BLaER1 treated with 17β-estradiol and CSF1 and Interleukin-3, amounts not matched to agents 10 nM and 100 nM (cell line): ENCODE results near the gene HES5.

Source experiments
- H3K27ac ChIP-seq, 11 experiments: shearing (Covaris generic); formaldehyde crosslinking; 2 replicates each; pipeline ENCODE4 v1.8.1; 2022
- H3K27me3 ChIP-seq, 11 experiments: shearing (Covaris generic); formaldehyde crosslinking; 2 replicates each; pipeline ENCODE4 v1.8.1; 2022
- H3K36me3 ChIP-seq, 11 experiments: shearing (Covaris generic); formaldehyde crosslinking; 2 replicates each; pipeline ENCODE4 v1.8.1; 2022
- H3K4me1 ChIP-seq, 10 experiments: shearing (Covaris generic); formaldehyde crosslinking; 2 replicates each; pipeline ENCODE4 v1.8.1; 2022
- H3K4me2 ChIP-seq, 11 experiments: shearing (Covaris generic); formaldehyde crosslinking; 2 replicates each; pipeline ENCODE4 v1.8.1; 2022
- H3K4me3 ChIP-seq, 10 experiments: shearing (Covaris generic); formaldehyde crosslinking; 2 replicates each; pipeline ENCODE4 v1.8.1; 2022
- H3K9ac ChIP-seq, 11 experiments: shearing (Covaris generic); formaldehyde crosslinking; 2 replicates each; pipeline ENCODE4 v1.8.1; 2022
- H3K9me3 ChIP-seq, 11 experiments: shearing (Covaris generic); formaldehyde crosslinking; replicated peaks in 1 of 11; 2 replicates each; pipeline ENCODE4 v1.8.1; 2022
- H4K20me1 ChIP-seq, 11 experiments: shearing (Covaris generic); formaldehyde crosslinking; 2 replicates each; pipeline ENCODE4 v1.8.1; 2022
- Cebpa-rat ChIP-seq, 11 experiments: shearing (Covaris generic); IDR thresholded peaks; 2 replicates each; pipeline ENCODE4 v1.8.1; 2022

The HES5 gene

DNA sequence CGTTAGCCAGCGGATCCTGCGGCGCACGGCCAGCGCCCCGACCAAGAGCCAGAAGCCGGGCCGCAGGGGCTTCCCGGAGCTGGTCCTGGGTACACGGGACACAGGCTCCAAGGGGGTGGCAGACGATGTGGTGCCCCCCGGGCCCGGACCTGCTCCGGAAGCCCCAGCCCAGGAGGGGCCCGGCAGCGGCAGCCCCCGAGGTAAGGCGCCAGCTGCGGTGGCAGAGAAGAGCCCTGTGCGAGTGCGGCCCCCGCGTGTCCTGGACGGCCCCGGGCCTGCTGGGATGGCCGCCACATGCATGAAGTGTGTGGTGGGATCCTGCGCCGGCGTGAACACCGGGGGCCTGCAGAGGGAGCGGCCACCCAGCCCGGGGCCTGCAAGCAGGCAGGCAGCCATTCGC lies 27.9 kb downstream of the HES5 start:
- peaks cover 0 to 11% (median 0%) of the 10 kb centered on the region in 11 experiments; a peak in 7 of 22 replicates for H3K27me3 ChIP-seq
- no peak for TF ChIP-seq Cebpa-rat (IDR thresholded peaks at IDR 0.05)
- H3K9ac ChIP-seq: peak overlapping the region in 1 of 11 experiments; percentile 25; a peak in 1 of 22 replicates
- no peaks in the 10 kb centered on the region for H3K9me3 ChIP-seq
- H3K4me2 ChIP-seq: peak overlapping the region in 9 of 11 experiments; percentile 45 to 79 (median 62); a peak in 14 of 22 replicates
- no peak overlapping the region for H3K27ac ChIP-seq
- H4K20me1 ChIP-seq: peaks cover 7 to 71% (median 35%) of the 10 kb centered on the region in 11 experiments; a peak in 20 of 22 replicates
- peaks cover 44 to 83% (median 69%) of the 10 kb centered on the region in 10 experiments for H3K4me1 ChIP-seq
- H3K36me3 ChIP-seq: peaks cover 0 to 5% (median 2%) of the 10 kb centered on the region in 11 experiments; a peak in 6 of 22 replicates
- no peak overlapping the region for H3K4me3 ChIP-seq

DNA sequence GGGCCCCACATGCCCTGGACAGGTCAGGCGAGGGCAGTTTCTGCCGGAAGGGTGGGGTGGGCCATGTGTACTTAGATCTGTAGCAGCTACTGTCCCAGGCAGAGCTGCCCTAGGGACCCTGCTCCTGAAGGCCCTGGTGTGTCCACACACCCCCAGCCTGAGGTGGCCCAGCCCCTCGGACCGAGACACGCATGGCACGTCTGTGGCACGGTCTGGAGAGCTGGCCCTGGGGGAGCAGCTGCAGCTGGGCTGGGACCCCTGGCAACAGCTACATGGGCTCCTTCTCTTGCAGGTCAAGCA lies 28.3 kb downstream of the HES5 start:
- peaks cover 0 to under 1% (median 0%) of the 10 kb centered on the region in 11 experiments; a peak in 1 of 22 replicates for H3K36me3 ChIP-seq

DNA sequence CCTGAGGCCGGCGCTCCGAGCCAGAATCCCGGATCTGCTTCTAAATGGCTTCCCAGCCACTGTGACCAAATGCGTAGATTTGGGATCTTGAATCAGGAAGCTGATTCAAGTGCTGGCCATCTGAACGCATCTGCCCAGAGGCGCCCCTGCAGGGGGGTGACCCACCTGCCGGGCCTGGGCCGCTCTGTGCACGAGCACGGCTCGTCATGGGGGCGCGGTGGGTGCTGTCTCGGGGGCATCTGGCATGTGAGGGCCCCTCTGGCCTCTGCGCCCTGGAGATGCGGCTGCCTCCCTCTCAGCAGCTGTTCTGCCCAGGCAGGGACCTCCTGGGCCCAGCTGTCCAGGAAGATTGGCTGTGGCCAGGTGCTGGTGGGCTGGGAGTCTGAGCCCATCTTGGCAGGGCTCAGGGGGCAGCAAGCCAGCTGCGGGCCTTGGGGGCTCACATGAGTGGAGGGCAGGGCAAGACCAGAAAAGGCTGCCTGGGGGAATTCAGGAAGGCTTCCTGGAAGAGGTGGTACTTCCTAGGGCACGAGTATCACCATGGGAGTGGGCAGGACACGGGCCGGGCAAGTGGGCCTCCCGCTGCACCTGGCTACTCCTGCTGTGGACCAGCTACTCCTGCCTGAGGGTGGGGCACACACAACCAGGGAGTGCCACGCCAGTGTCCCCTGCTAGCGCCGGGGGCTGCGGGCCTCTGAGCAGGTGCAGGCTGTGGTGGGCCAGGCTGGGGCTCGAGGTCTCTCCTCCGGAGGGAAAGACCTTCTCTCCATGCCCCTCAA lies 28.8 kb downstream of the HES5 start:
- Histone ChIP-seq H3K4me3 (no peak overlapping the region), H3K9ac (peak overlapping the region in 5 of 11 experiments; percentile 9 to 50 (median 24); a peak in 5 of 22 replicates), H3K9me3 (no peaks in the 10 kb centered on the region), H3K4me2 (peak overlapping the region; percentile 35 to 79 (median 62); a peak in 21 of 22 replicates), H3K4me1 (peaks cover 43 to 85% (median 71%) of the 10 kb centered on the region in 10 experiments), H3K27ac (peak overlapping the region in 2 of 11 experiments; percentile 25 to 45; a peak in 2 of 22 replicates), H4K20me1 (peaks cover 0 to 71% (median 33%) of the 10 kb centered on the region in 11 experiments; a peak in 18 of 22 replicates), H3K36me3 (no peaks in the 10 kb centered on the region), H3K27me3 (peaks cover 0 to 21% (median 0%) of the 10 kb centered on the region in 11 experiments; a peak in 10 of 22 replicates)
- no peak for TF ChIP-seq Cebpa-rat (IDR thresholded peaks at IDR 0.05)

More for the DNA sequence above, 28.3 kb downstream of the HES5 start:
- TF ChIP-seq Cebpa-rat (IDR thresholded peaks at IDR 0.05): no peak
- H3K27ac ChIP-seq: peak overlapping the region in 2 of 11 experiments; percentile 21 to 45; a peak in 2 of 22 replicates
- H3K9me3 ChIP-seq: no peaks in the 10 kb centered on the region
- H3K4me1 ChIP-seq: peaks cover 43 to 85% (median 71%) of the 10 kb centered on the region in 10 experiments
- H3K27me3 ChIP-seq: peaks cover 0 to 15% (median 0%) of the 10 kb centered on the region in 11 experiments; a peak in 9 of 22 replicates
- H3K9ac ChIP-seq: peak overlapping the region in 3 of 11 experiments; percentile 19 to 50 (median 25); a peak in 1 of 22 replicates
- peaks cover 3 to 71% (median 33%) of the 10 kb centered on the region in 11 experiments; a peak in 20 of 22 replicates for H4K20me1 ChIP-seq
- no peak overlapping the region for H3K4me3 ChIP-seq
- peak overlapping the region; percentile 35 to 79 (median 62); a peak in 20 of 22 replicates for H3K4me2 ChIP-seq

DNA sequence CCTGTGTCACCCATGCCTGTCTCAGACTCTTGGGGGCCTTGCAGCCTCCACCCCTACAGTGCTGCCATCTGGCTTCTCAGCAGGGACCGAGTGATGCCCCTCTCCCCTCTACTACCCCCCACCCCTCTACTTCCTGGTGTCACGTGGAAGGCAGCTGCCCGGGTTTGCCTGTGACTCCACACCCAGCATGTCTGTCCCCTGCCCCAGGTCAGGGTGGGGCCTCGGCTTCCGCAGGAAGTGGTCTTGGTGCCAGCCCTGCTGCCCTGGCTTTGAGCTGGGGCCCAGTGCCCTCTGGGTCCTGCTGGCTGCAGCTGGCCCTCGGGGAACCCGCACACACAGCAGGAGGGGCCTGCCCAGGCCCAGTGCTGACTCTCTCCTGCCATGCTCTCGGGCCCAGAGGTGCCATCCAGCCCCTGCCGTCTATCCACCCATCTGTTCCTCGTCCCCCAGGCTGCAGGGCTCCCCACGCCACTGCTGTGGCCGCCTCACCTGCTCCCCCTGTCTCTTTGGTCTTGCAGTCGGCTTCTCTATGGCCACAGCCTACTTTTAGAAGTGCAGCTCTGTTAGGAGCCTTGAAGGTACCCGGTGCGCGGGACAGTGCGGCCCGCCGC lies 30.0 kb downstream of the HES5 start:
- Histone ChIP-seq H4K20me1 (peaks cover 0 to 71% (median 33%) of the 10 kb centered on the region in 11 experiments; a peak in 16 of 22 replicates), H3K27me3 (peaks cover 0 to 32% (median 2%) of the 10 kb centered on the region in 11 experiments; a peak in 10 of 22 replicates), H3K4me3 (peak overlapping the region in 1 of 10 experiments; percentile 19; a peak in 1 of 20 replicates), H3K4me1 (peaks cover 43 to 86% (median 75%) of the 10 kb centered on the region in 10 experiments), H3K27ac (peak overlapping the region in 9 of 11 experiments; percentile 30 to 75 (median 61); a peak in 15 of 22 replicates), H3K4me2 (peak overlapping the region; percentile 77 to 96 (median 85)), H3K9ac (peak overlapping the region; percentile 6 to 68 (median 49); a peak in 16 of 22 replicates), H3K9me3 (no peaks in the 10 kb centered on the region), H3K36me3 (no peaks in the 10 kb centered on the region)
- no peak for TF ChIP-seq Cebpa-rat (IDR thresholded peaks at IDR 0.05)

DNA sequence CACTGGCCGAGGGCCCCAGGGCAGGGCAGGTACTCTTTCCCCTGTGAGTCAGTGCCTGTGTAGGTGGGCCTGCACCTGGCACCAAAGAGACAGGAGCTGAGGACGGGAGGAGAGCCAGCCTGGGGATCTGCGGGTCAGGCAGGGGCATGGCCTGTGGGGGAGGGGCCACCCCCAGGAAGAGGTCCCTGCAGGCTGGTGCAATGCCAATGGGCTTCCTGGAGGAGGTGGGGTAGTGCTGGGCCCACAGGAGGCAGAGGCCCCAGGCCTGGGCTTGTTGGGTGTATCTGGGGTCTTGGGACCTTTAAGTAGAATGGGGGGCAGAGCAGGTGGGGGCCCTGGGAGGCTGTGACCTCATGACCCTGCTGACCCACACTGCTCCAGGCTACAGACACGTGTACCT lies 30.8 kb downstream of the HES5 start:
- no peaks in the 10 kb centered on the region for H3K9me3 ChIP-seq
- H3K4me1 ChIP-seq: peaks cover 43 to 87% (median 78%) of the 10 kb centered on the region in 10 experiments
- peak overlapping the region in 4 of 11 experiments; percentile 20 to 63 (median 38); a peak in 5 of 22 replicates for H3K9ac ChIP-seq
- TF ChIP-seq Cebpa-rat (IDR thresholded peaks at IDR 0.05): no peak
- peaks cover 0 to 40% (median 6%) of the 10 kb centered on the region in 11 experiments; a peak in 11 of 22 replicates for H3K27me3 ChIP-seq
- H3K4me2 ChIP-seq: peak overlapping the region; percentile 77 to 96 (median 85); a peak in 20 of 22 replicates
- no peaks in the 10 kb centered on the region for H3K36me3 ChIP-seq
- peaks cover 0 to 71% (median 32%) of the 10 kb centered on the region in 11 experiments; a peak in 13 of 22 replicates for H4K20me1 ChIP-seq
- no peak overlapping the region for H3K4me3 ChIP-seq
- H3K27ac ChIP-seq: peak overlapping the region in 6 of 11 experiments; percentile 30 to 71 (median 63); a peak in 8 of 22 replicates

DNA sequence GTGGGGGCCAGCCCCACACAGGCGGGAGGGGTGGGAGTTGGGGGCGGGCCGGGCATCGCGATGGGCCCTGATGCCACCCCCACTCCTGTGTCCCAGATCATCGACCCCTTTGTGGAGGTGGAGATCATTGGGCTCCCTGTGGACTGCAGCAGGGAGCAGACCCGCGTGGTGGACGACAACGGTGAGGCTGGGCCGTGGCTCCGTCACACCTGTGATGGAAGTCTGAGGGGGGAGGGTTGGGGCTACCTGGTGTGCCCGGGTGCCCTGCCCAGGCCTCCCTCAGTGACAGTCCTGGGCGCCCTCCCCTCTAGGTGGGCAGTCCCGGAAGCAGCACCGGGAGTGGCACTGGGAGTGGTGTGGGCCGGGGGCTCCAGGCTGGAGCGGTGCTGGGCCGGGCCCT lies 31.4 kb downstream of the HES5 start:
- Histone ChIP-seq H3K9me3 (no peaks in the 10 kb centered on the region), H3K4me1 (peaks cover 43 to 89% (median 84%) of the 10 kb centered on the region in 10 experiments), H3K4me2 (peak overlapping the region in 9 of 11 experiments; percentile 82 to 96 (median 87); a peak in 18 of 22 replicates), H3K36me3 (no peaks in the 10 kb centered on the region), H3K9ac (no peak overlapping the region), H3K4me3 (no peak overlapping the region), H3K27ac (no peak overlapping the region), H3K27me3 (peaks cover 0 to 46% (median 8%) of the 10 kb centered on the region in 11 experiments; a peak in 12 of 22 replicates), H4K20me1 (peaks cover 0 to 71% (median 31%) of the 10 kb centered on the region in 11 experiments; a peak in 13 of 22 replicates)
- no peak for TF ChIP-seq Cebpa-rat (IDR thresholded peaks at IDR 0.05)

DNA sequence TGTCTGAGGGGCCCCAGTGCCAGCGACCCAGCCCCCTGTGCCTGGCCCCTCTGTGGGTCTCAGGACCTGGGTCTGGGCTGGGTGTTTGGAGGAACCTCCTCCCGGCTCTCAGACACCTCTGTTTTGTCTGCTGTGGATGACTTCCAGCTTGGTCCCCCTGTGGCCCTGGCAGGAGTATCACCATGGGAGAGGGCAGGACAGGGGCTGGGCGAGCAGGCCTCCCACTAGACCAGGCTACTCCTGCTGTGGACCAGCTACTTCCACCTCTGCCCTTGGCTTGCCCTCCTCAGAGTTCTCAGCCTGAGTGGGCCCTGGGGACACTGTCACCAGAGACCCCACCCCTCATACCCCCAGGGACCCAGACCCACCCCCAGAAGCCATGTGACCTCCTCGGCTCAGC lies 32.2 kb downstream of the HES5 start:
- Histone ChIP-seq H3K9me3 (no peaks in the 10 kb centered on the region), H3K4me1 (peaks cover 43 to 97% (median 92%) of the 10 kb centered on the region in 10 experiments), H3K9ac (peak overlapping the region in 1 of 11 experiments; percentile 11; a peak in 1 of 22 replicates), H3K27ac (no peak overlapping the region), H3K4me2 (peak overlapping the region in 8 of 11 experiments; percentile 78 to 96 (median 89); a peak in 16 of 22 replicates), H3K4me3 (no peak overlapping the region), H3K36me3 (no peaks in the 10 kb centered on the region), H3K27me3 (peaks cover 0 to 54% (median 8%) of the 10 kb centered on the region in 11 experiments; a peak in 12 of 22 replicates), H4K20me1 (peaks cover 0 to 71% (median 38%) of the 10 kb centered on the region in 11 experiments; a peak in 14 of 22 replicates)
- no peak for TF ChIP-seq Cebpa-rat (IDR thresholded peaks at IDR 0.05)

DNA sequence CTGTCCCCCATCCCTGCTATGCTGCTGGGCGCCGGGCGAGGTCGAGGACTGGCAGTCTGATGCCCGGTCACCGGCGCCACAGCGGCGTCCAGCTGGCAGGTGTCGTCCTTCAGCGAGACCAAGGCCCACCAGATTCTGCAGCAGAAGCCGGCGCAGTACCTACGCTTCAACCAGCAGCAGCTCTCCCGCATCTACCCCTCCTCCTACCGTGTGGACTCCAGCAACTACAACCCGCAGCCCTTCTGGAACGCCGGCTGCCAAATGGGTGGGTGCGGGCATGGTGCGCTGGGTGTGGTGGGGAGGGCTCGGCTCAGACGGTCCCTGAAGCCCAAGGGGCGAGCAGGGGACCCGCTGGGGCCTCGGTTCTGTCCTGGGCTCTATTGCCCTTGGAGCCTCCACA lies 33.3 kb downstream of the HES5 start:
- Histone ChIP-seq H3K27ac (peak overlapping the region in 5 of 11 experiments; percentile 22 to 67 (median 25); a peak in 7 of 22 replicates), H3K4me1 (peaks cover 38 to 97% (median 94%) of the 10 kb centered on the region in 10 experiments), H3K4me3 (peak overlapping the region in 1 of 10 experiments; percentile 1; a peak in 1 of 20 replicates), H3K27me3 (peaks cover 0 to 62% (median 8%) of the 10 kb centered on the region in 11 experiments; a peak in 12 of 22 replicates), H3K36me3 (no peaks in the 10 kb centered on the region), H3K9ac (peak overlapping the region in 4 of 11 experiments; percentile 12 to 65 (median 48); a peak in 6 of 22 replicates), H3K9me3 (no peaks in the 10 kb centered on the region), H3K4me2 (peak overlapping the region in 10 of 11 experiments; percentile 33 to 96 (median 86); a peak in 21 of 22 replicates), H4K20me1 (peaks cover 0 to 71% (median 35%) of the 10 kb centered on the region in 11 experiments; a peak in 14 of 22 replicates)
- TF ChIP-seq Cebpa-rat (IDR thresholded peaks at IDR 0.05): no peak
